CD14-positive monocyte (primary cell): ENCODE data around the gene GRIK4. TPM values are rescaled to one million over a fixed set of nuclear protein-coding genes. Genes with fewer than 3 reads are reported as not detected.

Experiments used
- DNase-seq, 3 donors: peaks; one replicate each; pipeline ENCODE4 v3.0.0-alpha.2; 2011 to 2022
- H2AFZ ChIP-seq: 2 replicates; pipeline ENCODE4 v1.6.0; 2012; ENCODE audit warnings: mild to moderate bottlenecking, low read depth, low read length, inconsistent platforms; ENCODE audit not compliant: insufficient read depth, poor library complexity, severe bottlenecking
- H3K27ac ChIP-seq, 2 donors: 1 replicate in 1 of 2; 2 replicates in 1 of 2; pipeline ENCODE4 v1.5.1; 2012 to 2013; ENCODE audit warnings: low read length in 2 of 2, control low read depth in 1 of 2, inconsistent platforms in 1 of 2, low read depth in 1 of 2, mild to moderate bottlenecking in 1 of 2
- H3K27me3 ChIP-seq, 2 donors: one replicate each; pipeline versions ENCODE4 v1.6.0 to v1.6.1; 2011 to 2013; ENCODE audit warnings: low read length in 2 of 2; ENCODE audit not compliant: control insufficient read depth in 2 of 2, insufficient read depth in 2 of 2
- H3K36me3 ChIP-seq, 2 donors: replicated peaks in 1 of 2; 1 replicate in 1 of 2; 2 replicates in 1 of 2; pipeline versions ENCODE4 v1.5.1 to v1.6.1; 2012 to 2013; ENCODE audit warnings: low read length in 2 of 2, control low read depth in 1 of 2, inconsistent platforms in 1 of 2, mild to moderate bottlenecking in 1 of 2; ENCODE audit not compliant: insufficient read depth in 2 of 2, control insufficient read depth in 1 of 2
- H3K4me1 ChIP-seq, 2 donors: 1 replicate in 1 of 2; 2 replicates in 1 of 2; pipeline versions ENCODE4 v1.5.1 to v1.6.1; 2012 to 2013; ENCODE audit warnings: low read length in 2 of 2, control low read depth in 1 of 2, inconsistent platforms in 1 of 2, mild to moderate bottlenecking in 1 of 2, moderate library complexity in 1 of 2; ENCODE audit not compliant: insufficient read depth in 2 of 2, control insufficient read depth in 1 of 2
- H3K4me2 ChIP-seq: replicated peaks from 2 replicates; pipeline ENCODE3; 2012; ENCODE audit warnings: low read length, moderate library complexity, mild to moderate bottlenecking; ENCODE audit not compliant: poor library complexity, severe bottlenecking; ENCODE audit errors: extremely low read depth
- H3K4me3 ChIP-seq, 3 experiments: fragments of 200-600 bp in 1 of 3; sonication (generic) in 1 of 3; replicated peaks in 1 of 3; 1 replicate in 2 of 3; 2 replicates in 1 of 3; pipeline ENCODE4 v1.5.1; 2011 to 2013; ENCODE audit warnings: low read length in 3 of 3, mild to moderate bottlenecking in 3 of 3, control low read depth in 2 of 3, low read depth in 2 of 3, inconsistent platforms in 1 of 3, moderate library complexity in 1 of 3
- H3K79me2 ChIP-seq: 2 replicates; pipeline ENCODE4 v1.6.0; 2012; ENCODE audit warnings: mild to moderate bottlenecking, control low read depth, inconsistent platforms, low read length, moderate library complexity; ENCODE audit not compliant: insufficient read depth
- H3K9ac ChIP-seq: 2 replicates; pipeline ENCODE4 v1.6.0; 2017; ENCODE audit warnings: low read length, mild to moderate bottlenecking; ENCODE audit not compliant: insufficient read depth, poor library complexity, severe bottlenecking
- H3K9me3 ChIP-seq, 2 donors: replicated peaks in 1 of 2; 1 replicate in 1 of 2; 2 replicates in 1 of 2; pipeline versions ENCODE4 v1.5.1 to v1.6.1; 2012 to 2013; ENCODE audit warnings: low read length in 2 of 2, control low read depth in 1 of 2; ENCODE audit not compliant: control insufficient read depth in 1 of 2, insufficient read depth in 1 of 2
- H4K20me1 ChIP-seq: 2 replicates; pipeline ENCODE4 v1.6.0; 2012; ENCODE audit warnings: mild to moderate bottlenecking, low read length, control low read depth, moderate library complexity; ENCODE audit not compliant: insufficient read depth
- H3K27ac Mint-ChIP-seq, 7 donors: one replicate each; pipeline ENCODE4 v1.8.0; 2020; ENCODE audit warnings: mild to moderate bottlenecking in 7 of 7, mixed read lengths in 7 of 7, moderate library complexity in 6 of 7, inconsistent platforms in 2 of 7
- H3K27me3 Mint-ChIP-seq, 3 donors: one replicate each; pipeline ENCODE4 v1.8.0; 2021 to 2022; ENCODE audit warnings: low read depth in 3 of 3, mild to moderate bottlenecking in 3 of 3, mixed read lengths in 3 of 3, moderate library complexity in 3 of 3, inconsistent platforms in 1 of 3
- H3K36me3 Mint-ChIP-seq, 2 donors: one replicate each; pipeline ENCODE4 v1.8.0; 2020; ENCODE audit warnings: mixed read lengths in 2 of 2, inconsistent platforms in 1 of 2, mild to moderate bottlenecking in 1 of 2
- H3K4me1 Mint-ChIP-seq: one replicate; pipeline ENCODE4 v1.8.0; 2020; ENCODE audit warnings: mild to moderate bottlenecking, mixed read lengths
- H3K4me3 Mint-ChIP-seq, 2 donors: one replicate each; pipeline ENCODE4 v1.8.0; 2020; ENCODE audit warnings: mild to moderate bottlenecking in 2 of 2, mixed read lengths in 2 of 2, moderate library complexity in 1 of 2
- H3K9me3 Mint-ChIP-seq, 7 donors: one replicate each; pipeline ENCODE4 v1.8.0; 2020 to 2022; ENCODE audit warnings: mixed read lengths in 7 of 7, mild to moderate bottlenecking in 6 of 7, moderate library complexity in 6 of 7, inconsistent platforms in 2 of 7
- CTCF ChIP-seq: fragments of 200-600 bp; IDR thresholded peaks from one replicate; pipeline ENCODE4 v1.8.0; 2022; ENCODE audit warnings: antibody characterized with exemption, mild to moderate bottlenecking
- WGBS: methylation state at CpG from one replicate; pipeline ENCODE4 v1.1.5; 2013; ENCODE audit warnings: missing lambda C conversion rate; ENCODE audit not compliant: insufficient coverage; 5-methylcytosine and 5-hydroxymethylcytosine counted together
- intact Hi-C, 2 donors: fragments of 100-400 bp; cut with micrococcal nuclease; formaldehyde crosslinking; loops; one replicate each; pipeline versions ENCODE4 v1.15.0 to v1.15.1; 2023
- polyA plus RNA-seq, 3 donors: library from polyadenylated mRNA; depleted of rRNA in 1 of 3; unstranded in 2 of 3; stranded (reverse) in 1 of 3; fragments of 300-500 nt in 2 of 3; fragments of >200 nt in 1 of 3; fragmentation: Illumina TruSeq in 2 of 3; gene quantifications; 1 replicate in 2 of 3; 2 replicates in 1 of 3; pipeline ENCODE4 v1.2.3, GENCODE V29; 2012 to 2021

The GRIK4 gene
- polyA plus RNA-seq, 3 donors = not detected

- no peak overlapping the region for H3K4me2 ChIP-seq
- no peak overlapping the region for H3K9ac ChIP-seq
- intact Hi-C loops = no loop called here
- Mint-ChIP-seq H3K9me3 (peaks cover 0 to 3% (median 0%) of the 10 kb centered on the region in 7 donors), H3K4me3 (no peak overlapping the region), H3K4me1 (peaks cover 6% of the 10 kb centered on the region), H3K27me3 (peaks cover 2 to 13% (median 9%) of the 10 kb centered on the region in 3 donors), H3K36me3 (no peaks in the 10 kb centered on the region), H3K27ac (peak overlapping the region in 1 of 7 donors; percentile 2)
- no peaks in the 10 kb centered on the region for H4K20me1 ChIP-seq
- no peak overlapping the region for H3K27ac ChIP-seq
- H3K27me3 ChIP-seq = no peaks in the 10 kb centered on the region
- WGBS = 91% methylated on average over 4 of the region's 5 CpGs
- H3K4me3 ChIP-seq = no peak overlapping the region
- no peak for TF ChIP-seq CTCF
- H2AFZ ChIP-seq = no peak overlapping the region
- no peaks in the 10 kb centered on the region for H3K79me2 ChIP-seq
- H3K4me1 ChIP-seq = no peaks in the 10 kb centered on the region
- DNase-seq = no peak
- peaks cover under 1 to 3% of the 10 kb centered on the region in 2 donors for H3K9me3 ChIP-seq
- no peaks in the 10 kb centered on the region for H3K36me3 ChIP-seq
Observed at GRCh38 chr11:120713296-120713695, 201.7 kb downstream of the GRIK4 start.

GRCh38 chr11:120714438-120714837 lies 202.9 kb downstream of the GRIK4 start:
- H3K79me2 ChIP-seq = no peaks in the 10 kb centered on the region
- no peak overlapping the region for H3K4me2 ChIP-seq
- no peak for DNase-seq
- H3K9me3 Mint-ChIP-seq = no peaks in the 10 kb centered on the region
- H3K36me3 ChIP-seq = no peaks in the 10 kb centered on the region
- no peaks in the 10 kb centered on the region for H3K9me3 ChIP-seq
- H3K27ac ChIP-seq = no peak overlapping the region
- no peaks in the 10 kb centered on the region for H4K20me1 ChIP-seq
- no peak overlapping the region for H3K4me3 Mint-ChIP-seq
- intact Hi-C loops = no loop called here
- H3K27ac Mint-ChIP-seq = no peak overlapping the region
- peaks cover 6% of the 10 kb centered on the region for H3K4me1 Mint-ChIP-seq
- H3K27me3 Mint-ChIP-seq = peaks cover 2 to 10% (median 9%) of the 10 kb centered on the region in 3 donors
- H3K9ac ChIP-seq = no peak overlapping the region
- WGBS = 39% methylated on average over 3 of the region's 3 CpGs
- no peak overlapping the region for H3K4me3 ChIP-seq
- no peaks in the 10 kb centered on the region for H3K36me3 Mint-ChIP-seq
- H2AFZ ChIP-seq = no peak overlapping the region
- TF ChIP-seq CTCF = no peak
- H3K27me3 ChIP-seq = no peaks in the 10 kb centered on the region
- H3K4me1 ChIP-seq = no peaks in the 10 kb centered on the region
